K562 (cell line): ENCODE data around the gene TRNAU1AP. TPM values are rescaled to one million over a fixed set of nuclear protein-coding genes. Genes with fewer than 3 reads are reported as not detected.

Experiments
- CREM ChIP-seq: IDR thresholded peaks from 2 replicates; pipeline ENCODE4 v1.6.1; 2014; ENCODE audit warnings: antibody characterized with exemption, low read depth
- CXXC5 ChIP-seq: fragments of 250-450 bp; sonication (Bioruptor Pico); IDR thresholded peaks from 2 replicates; pipeline ENCODE4 v1.8.0; 2022; ENCODE audit warnings: inconsistent platforms, mild to moderate bottlenecking, moderate library complexity
- GABPB1 ChIP-seq: sonication (generic); formaldehyde crosslinking; IDR thresholded peaks from 2 replicates; pipeline ENCODE4 v1.8.0; 2022; ENCODE audit warnings: mild to moderate bottlenecking, missing genetic modification reagents
- GTF2F1 ChIP-seq: IDR thresholded peaks from 2 replicates; pipeline ENCODE4 v1.6.1; 2011; ENCODE audit warnings: low read depth, low read length, improper control_type of control experiment
- KDM1A ChIP-seq, 2 experiments: fragments of 450-650 bp; IDR thresholded peaks; 2 replicates each; pipeline ENCODE4 v1.6.1; 2016; ENCODE audit warnings: mild to moderate bottlenecking in 2 of 2
- NCOR1 ChIP-seq: fragments of 450-650 bp; IDR thresholded peaks from 2 replicates; pipeline ENCODE4 v1.6.1; 2016; ENCODE audit warnings: mild to moderate bottlenecking, moderate library complexity
- PHB ChIP-seq: fragments of 250-450 bp; sonication (Bioruptor Pico); IDR thresholded peaks from 2 replicates; pipeline ENCODE4 v1.5.0; 2021
- POLR2AphosphoS2 ChIP-seq: IDR thresholded peaks from 2 replicates; pipeline ENCODE4 v1.6.1; 2012; ENCODE audit warnings: low read length, improper control_type of control experiment
- SMAD1 ChIP-seq: fragments of 150-350 bp; IDR thresholded peaks from 2 replicates; pipeline ENCODE4 v1.6.1; 2014; ENCODE audit warnings: low read length, low read depth; ENCODE audit not compliant: partially characterized antibody
- ZBED1 ChIP-seq: IDR thresholded peaks from 2 replicates; pipeline ENCODE4 v1.6.1; 2014
- ZBTB17 ChIP-seq: fragments of 450-650 bp; formaldehyde crosslinking; IDR thresholded peaks from 2 replicates; pipeline ENCODE4 v1.4.0; 2020; ENCODE audit warnings: mild to moderate bottlenecking
- polyA plus RNA-seq, 8 experiments: library from polyadenylated mRNA; depleted of rRNA in 4 of 8; stranded (reverse) in 5 of 8; unstranded in 3 of 8; fragments of >200 nt; fragmentation: Nextera tagmentation in 2 of 8; fragmentation: Illumina TruSeq in 1 of 8; extraction: Ambion mirVana in 2 of 8; extraction: Trizol in 1 of 8; gene quantifications; 2 replicates each; pipeline versions ENCODE4 v1.2.1 to v1.2.3, GENCODE V29; 2011 to 2014; ENCODE audit warnings: inconsistent platforms in 1 of 8, missing spikeins in 1 of 8
- total RNA-seq, 7 experiments: library from RNA; depleted of rRNA in 6 of 7; stranded (reverse); fragments of >200 nt in 6 of 7; fragmentation: Illumina TruSeq in 2 of 7; extraction: Trizol in 2 of 7; gene quantifications; 2 replicates each; pipeline versions ENCODE4 v1.2.1 to v1.2.3, GENCODE V29; 2011 to 2021; ENCODE audit warnings: low replicate concordance in 1 of 7
- TF ChIP-seq, protein P1 (sequence below): fragments of 250-450 bp; sonication (Bioruptor Pico); IDR thresholded peaks from 2 replicates; pipeline ENCODE4 v1.8.0; 2021; ENCODE audit warnings: moderate library complexity, mild to moderate bottlenecking, inconsistent platforms
- TF ChIP-seq, protein P2 (sequence below): IDR thresholded peaks from 3 replicates; pipeline ENCODE4 v1.6.1; 2011; ENCODE audit warnings: borderline replicate concordance, mild to moderate bottlenecking; ENCODE audit not compliant: insufficient read length, insufficient read depth
- TF ChIP-seq, protein P3 (sequence below): sonication (generic); formaldehyde crosslinking; IDR thresholded peaks from 2 replicates; pipeline ENCODE4 v1.8.0; 2022; ENCODE audit warnings: mild to moderate bottlenecking, missing genetic modification reagents
- TF ChIP-seq, protein P4 (sequence below): fragments of 250-450 bp; sonication (Bioruptor Pico); IDR thresholded peaks from 2 replicates; pipeline ENCODE4 v1.8.0; 2022; ENCODE audit warnings: moderate library complexity, mild to moderate bottlenecking, inconsistent platforms
- TF ChIP-seq, protein P5 (sequence below): fragments of 450-650 bp; formaldehyde crosslinking; IDR thresholded peaks from 2 replicates; pipeline ENCODE4 v1.4.0; 2022; ENCODE audit warnings: missing genetic modification characterization
- TF ChIP-seq, protein P6 (sequence below): fragments of 450-650 bp; IDR thresholded peaks from 2 replicates; pipeline ENCODE4 v1.6.1; 2016; ENCODE audit warnings: antibody characterized with exemption

TRNAU1AP gene
- total and polyA plus RNA-seq, 9 of the 15 experiments (the other 6 are each of a cell fraction or from before 2014, with no cell fraction given) = 34.9 to 110 (median 46.3) TPM

DNA sequence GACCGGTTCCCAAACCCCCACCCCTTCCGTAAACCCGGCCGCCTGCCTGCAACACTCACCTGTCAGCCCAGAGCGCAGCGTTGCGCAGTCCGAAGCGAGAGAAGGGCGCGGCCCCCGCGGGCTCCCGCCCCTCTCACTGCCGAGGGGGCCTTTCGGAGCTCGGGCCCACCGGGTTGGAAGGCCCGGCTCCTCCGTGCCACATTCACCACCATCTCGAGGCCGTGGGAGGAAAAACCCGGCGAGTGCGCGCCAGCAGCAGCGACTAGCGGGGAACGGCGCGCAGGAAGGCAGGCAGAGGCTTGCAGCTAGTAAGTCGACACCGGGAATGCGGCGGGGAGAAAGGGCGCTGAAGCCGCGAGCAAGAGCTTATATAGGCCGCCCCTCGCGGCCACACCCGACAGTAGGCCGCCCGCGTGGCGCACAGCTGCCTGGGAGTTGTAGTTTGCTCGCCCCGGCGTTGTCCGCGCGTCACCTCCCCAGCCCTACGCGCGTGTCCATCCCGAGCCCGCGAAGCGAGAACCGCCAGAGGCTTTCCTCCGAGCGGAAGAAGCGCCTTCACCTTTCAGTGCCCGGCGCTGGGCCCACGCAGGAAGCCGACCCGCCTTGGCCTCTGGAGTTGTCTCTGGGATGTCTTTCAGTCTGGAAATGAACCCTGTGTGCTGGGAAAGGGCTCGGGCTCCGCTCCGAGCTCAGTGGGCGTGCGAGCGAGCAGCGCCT lies 28.8 kb downstream of the TRNAU1AP start (continued):
- TF ChIP-seq ZBTB17 (CRISPR knock-in tag) (peak; percentile 79), KDM1A (IDR thresholded peaks at IDR 0.05) (no peak), ZBED1 (peak; percentile 52; the same call in 1 of the 2 replicates), CREM (peak; percentile 95), NCOR1 (peak; percentile 80), GABPB1 (peak; percentile 89), PHB (CRISPR knock-in tag) (peak; percentile 23; the same call in 1 of the 2 replicates), CXXC5 (CRISPR knock-in tag) (peak; percentile 97), SMAD1 (peak; percentile 96), GTF2F1 (peak; percentile 100), POLR2AphosphoS2 (peak; percentile 94)
- TF ChIP-seq, protein P1, sequence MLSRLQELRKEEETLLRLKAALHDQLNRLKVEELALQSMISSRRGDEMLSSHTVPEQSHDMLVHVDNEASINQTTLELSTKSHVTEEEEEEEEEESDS (CRISPR knock-in tag) = no peak
- TF ChIP-seq, protein P2, sequence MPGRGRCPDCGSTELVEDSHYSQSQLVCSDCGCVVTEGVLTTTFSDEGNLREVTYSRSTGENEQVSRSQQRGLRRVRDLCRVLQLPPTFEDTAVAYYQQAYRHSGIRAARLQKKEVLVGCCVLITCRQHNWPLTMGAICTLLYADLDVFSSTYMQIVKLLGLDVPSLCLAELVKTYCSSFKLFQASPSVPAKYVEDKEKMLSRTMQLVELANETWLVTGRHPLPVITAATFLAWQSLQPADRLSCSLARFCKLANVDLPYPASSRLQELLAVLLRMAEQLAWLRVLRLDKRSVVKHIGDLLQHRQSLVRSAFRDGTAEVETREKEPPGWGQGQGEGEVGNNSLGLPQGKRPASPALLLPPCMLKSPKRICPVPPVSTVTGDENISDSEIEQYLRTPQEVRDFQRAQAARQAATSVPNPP = no peak
- TF ChIP-seq, protein P3, sequence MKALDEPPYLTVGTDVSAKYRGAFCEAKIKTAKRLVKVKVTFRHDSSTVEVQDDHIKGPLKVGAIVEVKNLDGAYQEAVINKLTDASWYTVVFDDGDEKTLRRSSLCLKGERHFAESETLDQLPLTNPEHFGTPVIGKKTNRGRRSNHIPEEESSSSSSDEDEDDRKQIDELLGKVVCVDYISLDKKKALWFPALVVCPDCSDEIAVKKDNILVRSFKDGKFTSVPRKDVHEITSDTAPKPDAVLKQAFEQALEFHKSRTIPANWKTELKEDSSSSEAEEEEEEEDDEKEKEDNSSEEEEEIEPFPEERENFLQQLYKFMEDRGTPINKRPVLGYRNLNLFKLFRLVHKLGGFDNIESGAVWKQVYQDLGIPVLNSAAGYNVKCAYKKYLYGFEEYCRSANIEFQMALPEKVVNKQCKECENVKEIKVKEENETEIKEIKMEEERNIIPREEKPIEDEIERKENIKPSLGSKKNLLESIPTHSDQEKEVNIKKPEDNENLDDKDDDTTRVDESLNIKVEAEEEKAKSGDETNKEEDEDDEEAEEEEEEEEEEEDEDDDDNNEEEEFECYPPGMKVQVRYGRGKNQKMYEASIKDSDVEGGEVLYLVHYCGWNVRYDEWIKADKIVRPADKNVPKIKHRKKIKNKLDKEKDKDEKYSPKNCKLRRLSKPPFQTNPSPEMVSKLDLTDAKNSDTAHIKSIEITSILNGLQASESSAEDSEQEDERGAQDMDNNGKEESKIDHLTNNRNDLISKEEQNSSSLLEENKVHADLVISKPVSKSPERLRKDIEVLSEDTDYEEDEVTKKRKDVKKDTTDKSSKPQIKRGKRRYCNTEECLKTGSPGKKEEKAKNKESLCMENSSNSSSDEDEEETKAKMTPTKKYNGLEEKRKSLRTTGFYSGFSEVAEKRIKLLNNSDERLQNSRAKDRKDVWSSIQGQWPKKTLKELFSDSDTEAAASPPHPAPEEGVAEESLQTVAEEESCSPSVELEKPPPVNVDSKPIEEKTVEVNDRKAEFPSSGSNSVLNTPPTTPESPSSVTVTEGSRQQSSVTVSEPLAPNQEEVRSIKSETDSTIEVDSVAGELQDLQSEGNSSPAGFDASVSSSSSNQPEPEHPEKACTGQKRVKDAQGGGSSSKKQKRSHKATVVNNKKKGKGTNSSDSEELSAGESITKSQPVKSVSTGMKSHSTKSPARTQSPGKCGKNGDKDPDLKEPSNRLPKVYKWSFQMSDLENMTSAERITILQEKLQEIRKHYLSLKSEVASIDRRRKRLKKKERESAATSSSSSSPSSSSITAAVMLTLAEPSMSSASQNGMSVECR (CRISPR knock-in tag) = peak; percentile 94
- TF ChIP-seq, protein P4, sequence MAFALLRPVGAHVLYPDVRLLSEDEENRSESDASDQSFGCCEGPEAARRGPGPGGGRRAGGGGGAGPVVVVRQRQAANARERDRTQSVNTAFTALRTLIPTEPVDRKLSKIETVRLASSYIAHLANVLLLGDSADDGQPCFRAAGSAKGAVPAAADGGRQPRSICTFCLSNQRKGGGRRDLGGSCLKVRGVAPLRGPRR (CRISPR knock-in tag) = no peak
- TF ChIP-seq, protein P5, sequence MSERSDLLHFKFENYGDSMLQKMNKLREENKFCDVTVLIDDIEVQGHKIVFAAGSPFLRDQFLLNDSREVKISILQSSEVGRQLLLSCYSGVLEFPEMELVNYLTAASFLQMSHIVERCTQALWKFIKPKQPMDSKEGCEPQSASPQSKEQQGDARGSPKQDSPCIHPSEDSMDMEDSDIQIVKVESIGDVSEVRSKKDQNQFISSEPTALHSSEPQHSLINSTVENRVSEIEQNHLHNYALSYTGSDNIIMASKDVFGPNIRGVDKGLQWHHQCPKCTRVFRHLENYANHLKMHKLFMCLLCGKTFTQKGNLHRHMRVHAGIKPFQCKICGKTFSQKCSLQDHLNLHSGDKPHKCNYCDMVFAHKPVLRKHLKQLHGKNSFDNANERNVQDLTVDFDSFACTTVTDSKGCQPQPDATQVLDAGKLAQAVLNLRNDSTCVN (CRISPR knock-in tag) = peak; percentile 84; the same call in 1 of the 2 replicates
- TF ChIP-seq, protein P6, sequence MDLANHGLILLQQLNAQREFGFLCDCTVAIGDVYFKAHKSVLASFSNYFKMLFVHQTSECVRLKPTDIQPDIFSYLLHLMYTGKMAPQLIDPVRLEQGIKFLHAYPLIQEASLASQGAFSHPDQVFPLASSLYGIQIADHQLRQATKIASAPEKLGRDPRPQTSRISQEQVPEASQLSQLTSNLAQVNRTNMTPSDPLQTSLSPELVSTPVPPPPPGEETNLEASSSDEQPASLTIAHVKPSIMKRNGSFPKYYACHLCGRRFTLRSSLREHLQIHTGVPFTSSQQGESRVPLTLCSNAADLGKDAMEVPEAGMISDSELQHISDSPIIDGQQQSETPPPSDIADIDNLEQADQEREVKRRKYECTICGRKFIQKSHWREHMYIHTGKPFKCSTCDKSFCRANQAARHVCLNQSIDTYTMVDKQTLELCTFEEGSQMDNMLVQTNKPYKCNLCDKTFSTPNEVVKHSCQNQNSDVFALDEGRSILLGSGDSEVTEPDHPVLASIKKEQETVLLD = peak; percentile 89
